HG02642 (cell line): ENCODE data around the gene MRPS18B.
A peak's percentile ranks its signal among the peaks of the same experiment; 100 is the strongest.
"Not testable (repeated sequence)": the region's sequence is repeated elsewhere in the genome, so short reads cannot be mapped to it uniquely, and the experiment has no call there.

ENCODE experiments used
- ATAC-seq: cut with Tn5 transposase; IDR thresholded peaks from one replicate; pipeline ENCODE4 v1.9.1; 2021; ENCODE audit warnings: mild to moderate bottlenecking; ENCODE audit not compliant: unreplicated experiment, poor library complexity

Gene MRPS18B

DNA sequence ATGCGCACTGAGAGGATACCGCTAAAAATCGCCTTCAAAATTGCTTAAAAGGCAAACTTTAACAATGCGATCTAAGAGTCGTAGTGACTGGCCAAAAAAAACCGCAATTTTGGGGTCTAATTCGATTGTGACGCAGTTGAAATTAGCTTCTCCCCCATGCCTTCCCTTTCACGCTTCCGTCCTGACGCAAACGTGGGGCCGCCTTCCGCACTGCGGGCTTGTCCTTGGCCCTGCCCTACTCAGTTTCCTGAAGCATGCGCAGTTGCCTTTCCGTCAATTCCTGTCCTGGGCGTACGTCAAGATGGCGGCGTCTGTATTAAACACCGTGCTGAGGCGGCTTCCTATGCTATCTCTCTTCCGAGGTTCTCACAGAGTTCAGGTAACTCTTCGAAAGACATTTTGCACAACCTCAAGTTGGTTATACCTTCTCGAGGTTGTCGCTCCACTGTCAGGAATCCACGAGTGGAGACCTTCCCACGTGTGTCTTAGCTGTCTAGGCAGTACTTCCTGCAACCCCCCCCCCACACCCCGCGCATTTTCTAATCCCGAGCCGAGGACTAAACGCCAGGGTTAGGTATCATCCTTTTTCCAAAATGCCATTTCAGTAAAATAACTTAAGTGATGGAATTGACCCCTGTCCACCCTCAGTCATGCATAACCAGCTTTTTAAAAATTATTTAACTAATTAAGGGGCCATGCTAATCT lies at the start of gene MRPS18B:
TSS of gene MRPS18B (plus strand) at position 276 of the 705 bp plus-strand sequence. CDS start at position 302, 26 bp downstream.
- ATAC-seq = peak; percentile 78

DNA sequence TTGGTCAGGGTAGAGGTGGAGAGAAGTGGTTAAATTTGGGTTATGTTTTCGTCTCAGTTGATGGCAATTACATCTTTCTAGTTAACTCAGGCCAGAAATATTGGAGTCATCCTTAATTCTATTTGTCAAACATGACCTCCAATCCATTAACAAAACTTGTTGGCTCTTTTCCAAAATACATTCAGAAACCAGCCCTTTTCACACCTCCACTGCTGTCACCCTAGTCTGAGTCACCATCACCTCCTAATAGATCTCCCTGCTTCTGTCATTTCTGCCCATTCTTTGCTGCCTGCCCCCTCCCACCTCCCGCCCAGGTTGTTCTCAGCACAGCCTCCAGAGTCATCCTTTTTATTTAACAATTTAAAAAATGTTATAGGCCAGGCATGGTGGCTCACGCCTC lies 49.4 kb upstream of the MRPS18B start:
- no peak for ATAC-seq

DNA sequence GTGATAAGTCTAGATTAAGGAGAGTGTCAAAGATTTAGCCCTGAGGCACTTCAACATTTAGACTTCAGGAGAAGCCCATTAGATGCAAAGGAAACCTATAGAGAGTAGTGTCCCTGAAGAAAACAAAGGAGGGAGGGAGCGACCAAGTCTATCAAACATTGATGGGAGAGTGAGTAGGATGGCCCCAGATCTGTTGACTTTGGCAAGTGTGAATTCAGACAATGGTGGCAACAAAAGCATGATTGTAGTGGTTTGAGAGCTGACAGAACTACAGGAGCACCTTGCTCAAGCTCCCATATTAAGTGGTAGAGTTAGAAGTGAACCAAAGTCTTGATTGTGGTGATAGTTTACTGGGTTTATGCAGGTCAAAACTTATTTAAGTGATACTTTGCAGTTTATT lies 47.4 kb upstream of the MRPS18B start:
- ATAC-seq = no peak

DNA sequence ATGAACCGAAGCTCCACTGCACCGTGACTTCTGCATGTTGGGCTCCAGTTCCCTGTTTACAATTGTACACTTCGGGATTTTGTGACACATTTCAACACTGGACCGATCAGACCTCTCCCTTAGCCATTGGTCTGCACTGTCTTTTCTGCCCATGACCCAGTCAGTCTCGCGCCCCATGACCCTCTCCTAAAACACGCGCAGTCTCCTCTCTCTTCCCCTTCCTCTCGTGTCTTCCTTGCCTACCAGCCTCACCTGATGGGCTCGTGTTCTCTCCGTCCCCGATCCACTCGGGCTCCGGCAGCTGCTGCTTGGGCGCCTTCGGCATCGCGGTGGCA lies 46.9 kb upstream of the MRPS18B start:
- peak; percentile 26 for ATAC-seq

DNA sequence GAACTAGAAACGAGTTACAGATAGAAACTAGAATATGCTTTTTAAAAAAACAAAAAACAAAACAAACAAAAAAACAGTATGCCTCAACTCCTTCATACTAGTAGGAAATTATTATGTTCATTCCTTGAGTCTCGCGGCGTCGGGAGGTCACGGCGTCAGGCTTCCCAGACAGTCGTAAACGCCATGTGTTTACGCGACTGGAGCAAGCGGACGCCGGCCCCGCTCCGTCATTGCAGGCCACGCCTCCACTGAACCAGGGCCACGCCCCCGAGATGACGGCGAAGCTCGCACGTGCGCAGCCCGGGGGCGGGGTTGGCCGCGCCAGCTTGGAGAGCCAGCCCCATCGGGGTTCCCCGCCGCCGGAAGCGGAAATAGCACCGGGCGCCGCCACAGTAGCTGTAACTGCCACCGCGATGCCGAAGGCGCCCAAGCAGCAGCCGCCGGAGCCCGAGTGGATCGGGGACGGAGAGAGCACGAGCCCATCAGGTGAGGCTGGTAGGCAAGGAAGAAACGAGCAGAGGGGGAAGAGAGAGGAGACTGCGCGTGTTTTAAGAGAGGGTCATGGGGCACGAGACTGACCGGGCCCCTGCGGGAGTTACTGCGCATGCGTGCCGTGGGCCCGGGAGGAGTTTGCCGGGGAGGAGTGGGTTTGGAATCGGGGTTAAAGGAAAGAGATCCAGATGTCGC lies 46.4 kb upstream of the MRPS18B start, which contains the start of gene ABCF1:
TSS of gene ABCF1 (plus strand) at position 368 of the 687 bp plus-strand sequence. CDS start at position 414, 46 bp downstream.
- peak; percentile 96 for ATAC-seq

DNA sequence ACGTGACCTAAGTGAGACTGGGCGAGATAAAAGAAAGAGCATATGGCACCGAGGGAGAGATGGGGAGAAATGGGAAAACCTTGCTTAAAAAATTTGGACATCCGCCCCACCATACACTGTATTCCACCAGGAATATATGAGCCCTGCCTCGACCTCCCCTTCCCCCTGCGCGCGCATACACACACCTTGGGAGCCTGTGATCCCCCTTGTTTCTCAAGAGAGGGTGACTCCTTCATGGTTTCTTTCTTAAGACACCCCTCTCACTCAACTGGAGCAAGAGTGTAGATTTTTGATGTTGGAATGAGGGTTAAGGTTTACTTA lies 45.9 kb upstream of the MRPS18B start:
- ATAC-seq = peak; percentile 2

DNA sequence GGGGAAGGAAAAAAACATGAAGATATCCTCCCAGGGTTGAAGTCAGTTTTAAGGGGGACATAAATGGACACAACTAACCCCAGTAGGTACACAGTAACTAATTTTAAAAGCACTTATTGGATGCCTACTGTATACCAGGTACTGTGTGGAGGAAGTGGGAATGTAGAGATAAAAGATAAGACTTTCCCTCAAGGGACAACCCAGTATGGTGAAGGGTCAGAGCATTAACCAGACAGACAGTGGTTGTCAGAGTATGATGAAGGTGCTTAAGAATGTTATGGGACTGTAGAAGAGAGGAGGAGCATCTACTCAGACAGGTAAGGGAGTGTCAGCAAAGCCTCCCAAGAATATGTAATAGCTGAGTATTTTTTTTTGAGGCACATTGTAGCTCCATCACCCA lies 45.5 kb upstream of the MRPS18B start:
- no peak for ATAC-seq

DNA sequence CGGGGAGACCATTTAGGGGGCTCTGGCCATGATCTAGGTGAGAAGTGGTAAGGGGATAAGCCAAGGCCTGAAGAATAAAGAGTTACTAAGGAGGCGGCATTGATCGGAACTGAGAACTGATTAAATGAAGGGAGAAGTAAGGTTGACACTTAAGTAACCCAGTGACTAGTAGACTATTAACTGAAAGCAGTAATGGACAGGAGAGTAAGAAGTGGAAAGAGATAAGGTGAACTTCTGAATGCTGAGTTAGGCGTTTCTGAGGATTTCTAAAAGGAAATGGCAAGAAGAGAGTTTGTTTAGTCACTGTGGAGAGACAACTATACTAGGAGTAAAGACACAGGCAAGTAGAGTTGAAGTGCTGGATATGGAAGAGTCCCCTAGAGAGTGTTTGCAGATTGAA lies 44.5 kb upstream of the MRPS18B start:
- no peak for ATAC-seq

DNA sequence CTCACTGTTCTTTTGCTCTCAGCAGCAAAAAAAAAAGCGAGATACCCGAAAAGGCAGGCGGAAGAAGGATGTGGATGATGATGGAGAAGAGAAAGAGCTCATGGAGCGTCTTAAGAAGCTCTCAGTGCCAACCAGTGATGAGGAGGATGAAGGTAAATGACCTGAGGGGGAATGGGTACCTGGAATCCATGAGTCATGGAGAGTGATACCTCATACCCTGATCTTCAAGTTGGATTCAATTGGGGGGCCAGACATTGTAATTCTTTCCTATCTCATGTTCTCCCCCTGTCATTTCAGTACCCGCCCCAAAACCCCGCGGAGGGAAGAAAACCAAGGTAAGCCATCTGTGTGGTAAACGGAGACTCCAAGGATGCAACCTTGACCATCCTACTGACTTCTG lies 39.6 kb upstream of the MRPS18B start:
- no peak for ATAC-seq

DNA sequence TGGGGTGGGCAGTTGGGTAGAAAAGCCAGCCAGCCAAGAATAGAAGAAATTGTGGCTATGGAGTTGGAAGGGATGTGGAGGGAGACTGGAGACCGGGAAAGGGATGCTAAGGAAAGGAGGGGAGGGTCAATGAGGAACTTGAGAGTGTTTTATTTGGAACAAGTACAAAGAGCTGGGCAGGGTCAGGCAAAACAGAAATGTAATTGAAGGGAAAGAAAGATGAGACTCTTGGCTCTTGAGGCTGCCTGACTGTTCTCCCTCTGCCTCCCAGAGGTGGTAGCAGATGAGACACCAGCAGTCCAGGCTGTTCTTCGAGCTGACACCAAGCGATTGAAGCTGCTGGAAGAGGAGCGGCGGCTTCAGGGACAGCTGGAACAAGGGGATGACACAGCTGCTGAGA lies 33.7 kb upstream of the MRPS18B start:
- ATAC-seq = no peak

DNA sequence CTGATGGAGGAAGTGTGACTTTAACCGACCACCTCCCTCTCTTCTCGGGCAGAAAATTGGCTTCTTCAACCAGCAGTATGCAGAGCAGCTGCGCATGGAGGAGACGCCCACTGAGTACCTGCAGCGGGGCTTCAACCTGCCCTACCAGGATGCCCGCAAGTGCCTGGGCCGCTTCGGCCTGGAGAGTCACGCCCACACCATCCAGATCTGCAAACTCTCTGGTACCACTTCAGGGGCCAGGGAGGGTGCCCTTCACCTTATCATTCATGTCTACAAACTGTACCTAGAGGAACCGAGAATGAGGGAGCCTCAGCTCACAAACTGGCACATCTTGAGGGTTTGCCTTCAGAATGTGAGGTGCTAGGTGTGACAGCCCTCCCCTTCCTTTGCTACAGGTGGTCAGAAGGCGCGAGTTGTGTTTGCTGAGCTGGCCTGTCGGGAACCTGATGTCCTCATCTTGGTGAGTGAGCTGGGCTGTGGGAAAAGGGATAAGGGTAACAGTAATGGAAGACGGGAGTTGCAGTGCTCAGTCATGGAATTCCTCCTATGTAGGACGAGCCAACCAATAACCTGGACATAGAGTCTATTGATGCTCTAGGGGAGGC lies 27.8 kb upstream of the MRPS18B start:
- no peak for ATAC-seq

DNA sequence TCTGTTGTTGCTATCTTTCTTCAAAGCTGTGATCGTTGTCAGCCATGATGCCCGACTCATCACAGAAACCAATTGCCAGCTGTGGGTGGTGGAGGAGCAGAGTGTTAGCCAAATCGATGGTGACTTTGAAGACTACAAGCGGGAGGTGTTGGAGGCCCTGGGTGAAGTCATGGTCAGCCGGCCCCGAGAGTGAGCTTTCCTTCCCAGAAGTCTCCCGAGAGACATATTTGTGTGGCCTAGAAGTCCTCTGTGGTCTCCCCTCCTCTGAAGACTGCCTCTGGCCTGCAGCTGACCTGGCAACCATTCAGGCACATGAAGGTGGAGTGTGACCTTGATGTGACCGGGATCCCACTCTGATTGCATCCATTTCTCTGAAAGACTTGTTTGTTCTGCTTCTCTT lies 27.1 kb upstream of the MRPS18B start:
- ATAC-seq = no peak

DNA sequence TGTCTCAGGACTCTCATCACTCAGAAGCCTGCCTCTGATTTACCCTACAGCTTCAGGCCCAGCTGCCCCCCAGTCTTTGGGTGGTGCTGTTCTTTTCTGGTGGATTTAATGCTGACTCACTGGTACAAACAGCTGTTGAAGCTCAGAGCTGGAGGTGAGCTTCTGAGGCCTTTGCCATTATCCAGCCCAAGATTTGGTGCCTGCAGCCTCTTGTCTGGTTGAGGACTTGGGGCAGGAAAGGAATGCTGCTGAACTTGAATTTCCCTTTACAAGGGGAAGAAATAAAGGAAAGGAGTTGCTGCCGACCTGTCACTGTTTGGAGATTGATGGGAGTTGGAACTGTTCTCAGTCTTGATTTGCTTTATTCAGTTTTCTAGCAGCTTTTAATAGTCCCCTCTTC lies 26.6 kb upstream of the MRPS18B start:
- ATAC-seq = no peak

DNA sequence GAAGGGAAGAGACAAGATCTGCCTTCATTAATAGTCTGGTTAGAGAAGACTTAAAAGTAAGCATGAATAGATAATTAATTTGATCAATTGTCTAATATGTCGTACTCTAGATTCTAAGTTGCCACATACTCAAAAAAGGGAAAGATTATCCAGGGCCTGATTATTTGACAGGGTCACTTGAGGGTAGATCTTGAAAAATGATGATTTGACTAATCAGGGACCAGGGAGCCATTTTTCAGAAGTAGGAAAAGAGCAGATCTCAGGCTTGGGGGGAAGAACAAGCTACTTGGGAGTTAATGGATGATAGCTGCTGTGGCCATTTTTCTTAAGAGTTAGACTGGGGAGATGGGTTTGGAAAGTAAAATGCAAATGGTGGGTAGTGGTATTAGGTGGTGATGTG lies 25.4 kb upstream of the MRPS18B start:
- ATAC-seq = no peak

DNA sequence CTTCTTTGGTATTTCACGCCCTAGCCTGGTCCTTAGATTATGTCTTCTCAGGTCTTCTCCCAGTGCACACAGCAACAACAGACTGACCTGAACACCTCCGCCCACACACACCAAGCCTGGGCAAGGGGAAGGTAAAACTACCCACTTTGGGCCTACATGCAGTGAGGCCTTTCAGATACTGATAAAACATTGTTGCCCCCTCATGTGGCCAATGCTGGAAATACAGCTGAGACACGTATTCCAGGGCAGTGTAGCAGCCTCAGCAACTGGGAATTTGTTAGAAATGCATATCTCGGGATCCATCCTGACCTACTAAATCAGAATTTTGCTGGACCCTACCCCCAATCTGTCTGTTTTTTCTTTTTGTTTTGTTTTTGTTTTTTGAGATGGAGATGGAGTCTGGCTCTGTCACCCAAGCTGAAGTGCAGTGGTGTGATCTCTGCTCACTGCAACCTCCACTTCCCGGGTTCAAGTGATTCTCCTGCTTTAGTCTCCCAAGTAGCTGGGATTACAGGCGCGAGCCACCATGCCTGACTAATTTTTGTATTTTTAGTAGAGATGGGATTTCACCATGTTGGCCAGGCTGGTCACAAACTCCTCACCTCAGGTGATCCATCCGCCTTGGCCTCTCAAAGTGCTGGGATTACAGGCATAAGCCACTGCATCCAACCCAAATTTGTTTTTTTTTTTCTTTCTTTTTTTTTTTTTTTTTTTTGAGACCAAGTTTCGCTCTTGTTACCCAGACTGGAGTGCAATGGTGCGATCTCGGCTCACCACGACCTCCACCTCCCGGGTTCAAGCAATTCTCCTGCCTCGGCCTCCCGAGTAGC lies 20.1 kb upstream of the MRPS18B start:
- ATAC-seq = not testable (repeated sequence)

DNA sequence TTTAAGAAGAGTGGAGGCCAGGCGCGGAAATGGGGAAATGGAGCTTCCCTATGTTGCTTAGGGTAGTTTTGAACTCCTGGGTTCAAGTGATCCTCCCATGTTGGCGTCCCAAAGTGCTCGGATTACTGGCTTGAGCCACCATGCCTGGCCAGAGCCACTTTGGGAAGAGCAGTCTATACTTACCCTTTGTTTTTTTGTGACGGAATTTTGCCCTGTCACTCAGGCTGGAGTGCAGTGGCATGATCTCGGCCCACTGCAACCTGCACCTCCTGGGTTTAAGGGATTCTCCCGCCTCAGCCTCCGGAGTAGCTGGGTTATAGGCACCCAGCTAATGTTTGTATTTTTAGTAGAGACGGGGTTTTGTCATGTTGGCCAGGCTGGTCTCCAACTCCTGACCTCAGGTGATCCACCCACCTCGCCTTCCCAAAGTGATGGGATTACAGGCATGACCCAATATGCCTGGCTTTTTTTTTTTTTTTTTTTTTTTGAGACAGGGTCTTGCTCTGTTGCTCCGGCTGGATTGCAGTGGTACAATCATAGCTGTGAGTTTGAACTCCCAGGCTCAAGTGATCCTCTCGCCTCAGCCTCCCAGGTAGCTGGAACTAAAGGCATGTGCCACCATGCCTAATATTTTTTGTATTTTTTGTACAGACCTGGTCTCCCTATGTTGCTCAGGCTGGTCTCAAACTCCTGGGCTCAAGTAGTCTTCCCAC lies 18.6 kb upstream of the MRPS18B start:
- ATAC-seq = no peak

DNA sequence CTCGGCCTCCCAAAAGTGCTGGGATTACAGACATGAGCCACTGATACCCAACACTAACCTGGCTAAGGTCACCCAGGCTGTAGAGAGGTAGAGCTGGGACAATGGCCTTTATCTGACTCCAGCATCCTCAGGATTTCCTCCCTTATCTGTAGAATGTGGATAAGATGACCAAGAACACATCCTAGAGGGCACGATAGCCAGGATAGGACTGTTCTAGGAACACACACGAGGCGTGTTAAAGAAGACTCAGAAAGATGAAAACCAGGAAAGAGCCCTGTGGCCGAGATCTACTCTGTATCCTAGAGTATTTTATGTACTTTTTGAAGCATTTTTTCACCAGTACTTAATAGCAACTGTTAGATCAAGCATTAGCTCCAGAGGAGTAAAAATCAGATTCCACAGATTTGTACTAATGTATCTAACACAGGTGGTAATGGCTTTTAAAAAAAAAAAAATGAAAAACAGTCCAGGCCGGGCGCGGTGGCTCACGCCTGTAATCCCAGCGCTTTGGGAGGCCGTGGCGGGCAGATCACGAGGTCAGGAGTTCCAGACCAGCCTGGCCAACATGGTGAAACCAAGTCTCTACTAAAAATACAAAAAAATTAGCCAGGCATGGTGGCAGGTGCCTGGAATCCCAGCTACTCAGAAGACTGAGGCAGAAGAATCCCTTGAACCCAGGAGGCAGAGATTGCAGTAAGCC lies 17.9 kb upstream of the MRPS18B start:
- no peak for ATAC-seq

DNA sequence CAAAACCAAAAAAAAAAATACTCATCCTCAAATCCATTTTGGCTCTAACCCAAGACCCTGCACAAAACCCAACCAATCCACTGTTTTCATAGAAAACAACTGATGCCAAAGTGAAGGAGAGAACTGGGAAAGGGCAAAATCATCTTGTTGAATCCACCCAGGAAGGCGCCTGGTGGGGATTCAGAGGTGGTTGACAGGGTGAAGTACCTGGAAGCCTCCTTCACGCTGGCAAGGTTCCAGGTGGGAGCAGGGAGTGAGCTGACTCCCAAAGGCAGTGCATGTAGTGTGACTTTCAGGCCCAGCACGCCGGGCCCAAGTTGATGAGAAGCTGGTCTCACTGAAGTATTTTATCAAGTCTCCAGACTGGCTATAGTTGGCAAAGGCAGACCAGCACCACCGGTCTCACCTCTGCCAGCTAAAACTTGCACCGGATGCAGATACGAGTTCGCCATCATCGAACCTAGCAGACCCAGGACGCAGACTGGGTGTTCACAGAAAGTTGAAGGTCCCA lies 17.1 kb upstream of the MRPS18B start:
- no peak for ATAC-seq

DNA sequence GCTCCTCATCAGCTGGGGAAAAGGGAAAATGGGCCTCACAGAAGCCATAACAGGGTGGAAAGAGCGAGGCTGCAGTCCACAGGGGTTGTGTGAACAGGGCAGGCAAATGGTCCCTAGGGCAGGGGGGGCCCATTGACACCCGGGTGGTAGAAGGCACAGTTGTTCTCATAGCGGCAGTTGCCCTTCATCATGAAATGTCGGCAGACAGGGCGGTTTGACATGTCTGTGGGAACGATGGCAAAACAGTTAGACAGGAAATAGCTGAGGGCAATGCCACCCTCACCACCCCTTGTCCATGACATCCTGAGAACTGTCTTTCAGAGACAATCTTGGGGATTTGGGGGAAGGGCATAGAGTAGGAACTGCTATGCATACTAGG lies 16.2 kb upstream of the MRPS18B start:
- no peak for ATAC-seq
